Measurements from ENCODE around the gene SLC26A5.

The SLC26A5 gene

GRCh38 chr7:103369432-103369831 is 76.6 kb downstream of the SLC26A5 start:
- TF ChIP-seq, protein P1, sequence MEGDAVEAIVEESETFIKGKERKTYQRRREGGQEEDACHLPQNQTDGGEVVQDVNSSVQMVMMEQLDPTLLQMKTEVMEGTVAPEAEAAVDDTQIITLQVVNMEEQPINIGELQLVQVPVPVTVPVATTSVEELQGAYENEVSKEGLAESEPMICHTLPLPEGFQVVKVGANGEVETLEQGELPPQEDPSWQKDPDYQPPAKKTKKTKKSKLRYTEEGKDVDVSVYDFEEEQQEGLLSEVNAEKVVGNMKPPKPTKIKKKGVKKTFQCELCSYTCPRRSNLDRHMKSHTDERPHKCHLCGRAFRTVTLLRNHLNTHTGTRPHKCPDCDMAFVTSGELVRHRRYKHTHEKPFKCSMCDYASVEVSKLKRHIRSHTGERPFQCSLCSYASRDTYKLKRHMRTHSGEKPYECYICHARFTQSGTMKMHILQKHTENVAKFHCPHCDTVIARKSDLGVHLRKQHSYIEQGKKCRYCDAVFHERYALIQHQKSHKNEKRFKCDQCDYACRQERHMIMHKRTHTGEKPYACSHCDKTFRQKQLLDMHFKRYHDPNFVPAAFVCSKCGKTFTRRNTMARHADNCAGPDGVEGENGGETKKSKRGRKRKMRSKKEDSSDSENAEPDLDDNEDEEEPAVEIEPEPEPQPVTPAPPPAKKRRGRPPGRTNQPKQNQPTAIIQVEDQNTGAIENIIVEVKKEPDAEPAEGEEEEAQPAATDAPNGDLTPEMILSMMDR (conservative IDR thresholded peaks at IDR 0.05; ENCODE audit: low read depth, low read length), result no peak
- Histone ChIP-seq H3K36me3 (ENCODE audit: insufficient read depth) (peaks cover 12% of the 10 kb centered on the region; the same call in 1 of the 2 replicates), H3K27me3 (ENCODE audit: insufficient read depth, low read depth) (no peaks in the 10 kb centered on the region)

GRCh38 chr7:103349805-103350204 is 96.2 kb downstream of the SLC26A5 start:
- no peaks in the 10 kb centered on the region for H3K27me3 ChIP-seq (ENCODE audit: insufficient read depth, low read depth)
- peaks cover 5% of the 10 kb centered on the region; the same call in 1 of the 2 replicates for H3K36me3 ChIP-seq (ENCODE audit: insufficient read depth)
- no peak overlapping the region for H3K4me3 ChIP-seq (IDR thresholded peaks at IDR 0.05; ENCODE audit: insufficient read depth, low read depth, low read length)
- no peak overlapping the region for H3K9ac ChIP-seq
- peaks cover 52% of the 10 kb centered on the region for H3K4me1 ChIP-seq (ENCODE audit: low read depth, poor library complexity, severe bottlenecking)
- H4K20me1 ChIP-seq (ENCODE audit: insufficient read depth), result 0 out of 2 replicates have a peak, but pooled peaks cover 7% of the 10 kb centered on the region
- peak overlapping the region; percentile 88 for H3K4me2 ChIP-seq
- TF ChIP-seq, protein P1 (conservative IDR thresholded peaks at IDR 0.05; ENCODE audit: low read depth, low read length), result no peak
- no peak overlapping the region for H3K27ac ChIP-seq
- peaks cover 73% of the 10 kb centered on the region for H3K79me2 ChIP-seq (ENCODE audit: insufficient read depth, low read depth)
- no peak overlapping the region for H2AFZ ChIP-seq (ENCODE audit: low read depth)

More at GRCh38 chr7:103369432-103369831, 76.6 kb downstream of the SLC26A5 start:
- H3K79me2 ChIP-seq (ENCODE audit: insufficient read depth, low read depth), result no peaks in the 10 kb centered on the region
- no peak overlapping the region for H3K9ac ChIP-seq
- no peaks in the 10 kb centered on the region for H3K4me1 ChIP-seq (ENCODE audit: low read depth, poor library complexity, severe bottlenecking)
- no peak overlapping the region for H2AFZ ChIP-seq (ENCODE audit: low read depth)
- no peak overlapping the region for H3K4me2 ChIP-seq
- H3K4me3 ChIP-seq (IDR thresholded peaks at IDR 0.05; ENCODE audit: insufficient read depth, low read depth, low read length), result no peak overlapping the region
- no peaks in the 10 kb centered on the region for H4K20me1 ChIP-seq (ENCODE audit: insufficient read depth)
- H3K27ac ChIP-seq, result no peak overlapping the region

DNA sequence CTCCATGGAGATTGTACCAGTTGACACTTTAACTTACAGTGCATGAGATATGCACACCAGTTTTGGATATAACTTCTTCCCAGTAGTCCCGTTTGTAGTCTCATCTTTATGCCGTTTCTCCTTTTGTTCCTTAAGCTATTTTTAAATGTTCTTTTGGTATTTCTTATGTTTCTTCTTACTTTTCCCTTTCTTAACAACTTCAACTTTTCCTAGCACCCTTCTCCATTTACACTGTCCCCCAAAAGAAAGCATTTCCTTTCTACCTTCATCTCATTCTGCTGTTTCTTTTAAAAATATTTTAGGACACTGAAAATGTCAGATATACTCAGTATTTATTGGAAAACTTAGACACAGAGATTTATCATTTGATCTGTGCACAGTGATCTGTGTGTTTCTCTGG is 97.0 kb downstream of the SLC26A5 start:
- no peak overlapping the region for H3K4me3 ChIP-seq (IDR thresholded peaks at IDR 0.05; ENCODE audit: insufficient read depth, low read depth, low read length)
- no peak overlapping the region; the same call in 1 of the 2 replicates for H3K27ac ChIP-seq
- no peak overlapping the region for H2AFZ ChIP-seq (ENCODE audit: low read depth)
- H3K27me3 ChIP-seq (ENCODE audit: insufficient read depth, low read depth), result no peaks in the 10 kb centered on the region
- peak overlapping the region; percentile 86; the same call in 1 of the 2 replicates for H3K9ac ChIP-seq
- H3K79me2 ChIP-seq (ENCODE audit: insufficient read depth, low read depth), result peaks cover 78% of the 10 kb centered on the region
- 0 out of 2 replicates have a peak, but pooled peaks cover 7% of the 10 kb centered on the region for H4K20me1 ChIP-seq (ENCODE audit: insufficient read depth)
- peaks cover 53% of the 10 kb centered on the region for H3K4me1 ChIP-seq (ENCODE audit: low read depth, poor library complexity, severe bottlenecking)
- TF ChIP-seq, protein P1 (conservative IDR thresholded peaks at IDR 0.05; ENCODE audit: low read depth, low read length), result no peak
- peak overlapping the region; percentile 88 for H3K4me2 ChIP-seq
- H3K36me3 ChIP-seq (ENCODE audit: insufficient read depth), result peaks cover 5% of the 10 kb centered on the region; the same call in 1 of the 2 replicates

GRCh38 chr7:103348452-103348851 is 97.6 kb downstream of the SLC26A5 start:
- H3K36me3 ChIP-seq (ENCODE audit: insufficient read depth), result peaks cover 5% of the 10 kb centered on the region; the same call in 1 of the 2 replicates
- peak overlapping the region; percentile 88 for H3K4me2 ChIP-seq
- peaks cover 55% of the 10 kb centered on the region for H3K4me1 ChIP-seq (ENCODE audit: low read depth, poor library complexity, severe bottlenecking)
- H3K79me2 ChIP-seq (ENCODE audit: insufficient read depth, low read depth), result peaks cover 79% of the 10 kb centered on the region
- no peaks in the 10 kb centered on the region for H3K27me3 ChIP-seq (ENCODE audit: insufficient read depth, low read depth)
- H3K4me3 ChIP-seq (IDR thresholded peaks at IDR 0.05; ENCODE audit: insufficient read depth, low read depth, low read length), result no peak overlapping the region
- H3K27ac ChIP-seq, result peak overlapping the region; percentile 81; the same call in 1 of the 2 replicates
- H3K9ac ChIP-seq, result peak overlapping the region; percentile 86; the same call in 1 of the 2 replicates
- TF ChIP-seq, protein P1 (conservative IDR thresholded peaks at IDR 0.05; ENCODE audit: low read depth, low read length), result no peak
- 0 out of 2 replicates have a peak, but pooled peaks cover 7% of the 10 kb centered on the region for H4K20me1 ChIP-seq (ENCODE audit: insufficient read depth)
- H2AFZ ChIP-seq (ENCODE audit: low read depth), result no peak overlapping the region
